K562 (cell line): ENCODE results near the gene GALT. TPM values are rescaled to one million over a fixed set of nuclear protein-coding genes. Genes with fewer than 3 reads are reported as not detected.

Source experiments
- ATAC-seq: fragments of 200-7000 bp; cut with Tn5 transposase; 3 replicates; pipeline ENCODE4 v1.9.1; 2020; ENCODE audit warnings: moderate library complexity
- BruUV-seq: library from RNA; stranded (reverse); fragments of 400-500 nt; replicated peaks from 2 replicates; lab custom pipeline; 2021; lab: Mats Ljungman, UMichigan
- CTCF ChIA-PET: fragments of 300-600 bp; formaldehyde crosslinking; extraction: SDS; loops from one replicate; lab custom pipeline; 2021; ENCODE audit warnings: low intra/inter-chr PET ratio; lab: Yijun Ruan, JAX
- POLR2A ChIA-PET: fragments of 300-600, 350-650 bp; sonication (Branson Sonifier 250); formaldehyde crosslinking; extraction: SDS; loops from one replicate; lab custom pipeline; 2021; ENCODE audit warnings: antibody characterized with exemption, inconsistent platforms; lab: Yijun Ruan, JAX
- DNase-seq, 4 experiments: peaks; one replicate each; pipeline versions ENCODE4 v3.0.0 to v3.0.0-alpha.2; 2011 to 2018; ENCODE audit warnings: low spot score in 3 of 4, mixed read lengths in 3 of 4; ENCODE audit errors: extremely low read depth in 1 of 4
- FAIRE-seq: peaks from 2 replicates; lab custom pipeline; 2011; peaks lifted over from hg19 to GRCh38; lab: Jason Lieb, UNC
- H2AFZ ChIP-seq: 2 replicates; pipeline ENCODE4 v1.6.0; 2011; ENCODE audit warnings: low read depth, low read length, control low read depth, inconsistent platforms
- H3K27ac ChIP-seq: fragments of 200-600 bp; 3 replicates; pipeline ENCODE4 v1.8.0; 2011; ENCODE audit warnings: low read depth, mild to moderate bottlenecking, control low read depth, inconsistent platforms, low read length, moderate library complexity, mixed read lengths; ENCODE audit errors: extremely low read depth
- H3K27me3 ChIP-seq, 2 experiments: fragments of 300-600 bp in 1 of 2; 2 replicates in 1 of 2; 3 replicates in 1 of 2; pipeline versions ENCODE4 v1.6.0 to v1.8.0; 2011; ENCODE audit warnings: inconsistent platforms in 2 of 2, low read length in 2 of 2, mild to moderate bottlenecking in 1 of 2, mixed read lengths in 1 of 2, moderate library complexity in 1 of 2; ENCODE audit not compliant: control insufficient read depth in 2 of 2, insufficient read depth in 2 of 2
- H3K36me3 ChIP-seq: fragments of 300-600 bp; 3 replicates; pipeline ENCODE4 v1.8.0; 2011; ENCODE audit warnings: mild to moderate bottlenecking, low read length, inconsistent platforms; ENCODE audit not compliant: control insufficient read depth, insufficient read depth
- H3K4me1 ChIP-seq, 2 experiments: fragments of 200-600 bp in 1 of 2; replicated peaks in 1 of 2; 2 replicates in 1 of 2; 3 replicates in 1 of 2; pipeline versions ENCODE4 v1.5.1 to v1.8.0; 2011; ENCODE audit warnings: inconsistent platforms in 2 of 2, low read length in 2 of 2, mild to moderate bottlenecking in 1 of 2, mixed read lengths in 1 of 2, moderate library complexity in 1 of 2; ENCODE audit not compliant: control insufficient read depth in 2 of 2, insufficient read depth in 2 of 2
- H3K4me2 ChIP-seq: 2 replicates; pipeline ENCODE4 v1.6.1; 2011; ENCODE audit warnings: low read length, control low read depth, inconsistent platforms, mixed read lengths; ENCODE audit not compliant: insufficient read depth
- H3K4me3 ChIP-seq: fragments of 200-600 bp; sonication (generic), shearing (Covaris generic); 2 replicates; pipeline ENCODE4 v1.5.1; 2016; ENCODE audit warnings: control low read depth, inconsistent platforms
- H3K79me2 ChIP-seq: fragments of 200-600 bp; 3 replicates; pipeline ENCODE4 v1.8.0; 2011; ENCODE audit warnings: low read length, inconsistent platforms; ENCODE audit not compliant: control insufficient read depth, insufficient read depth
- H3K9ac ChIP-seq, 2 experiments: 2 replicates each; pipeline versions ENCODE4 v1.6.0 to v1.6.1; 2011; ENCODE audit warnings: low read depth in 2 of 2, low read length in 2 of 2, control low read depth in 1 of 2, inconsistent platforms in 1 of 2, mild to moderate bottlenecking in 1 of 2, mixed read lengths in 1 of 2; ENCODE audit not compliant: insufficient read depth in 1 of 2
- H3K9me1 ChIP-seq: one replicate; pipeline ENCODE4 v1.6.0; 2011; ENCODE audit warnings: inconsistent platforms, mild to moderate bottlenecking, low read length, moderate library complexity; ENCODE audit not compliant: control insufficient read depth, insufficient read depth
- H3K9me3 ChIP-seq: replicated peaks from 2 replicates; pipeline ENCODE4 v1.5.1; 2011; ENCODE audit warnings: low read depth, low read length, inconsistent platforms; ENCODE audit not compliant: control insufficient read depth, insufficient read depth
- H4K20me1 ChIP-seq: replicated peaks from 2 replicates; pipeline ENCODE4 v1.6.1; 2011; ENCODE audit warnings: low read length, inconsistent platforms, mixed read lengths; ENCODE audit not compliant: control insufficient read depth, insufficient read depth
- IFI16 ChIP-seq: fragments of 250-450 bp; sonication (Bioruptor Pico); IDR thresholded peaks from 2 replicates; pipeline ENCODE4 v2.1.2; 2022; ENCODE audit warnings: mild to moderate bottlenecking, inconsistent platforms
- MCM3 ChIP-seq: fragments of 450-650 bp; IDR thresholded peaks from 2 replicates; pipeline ENCODE4 v1.6.1; 2016
- POLR3G ChIP-seq: IDR thresholded peaks from 2 replicates; pipeline ENCODE4 v1.6.1; 2011; ENCODE audit not compliant: insufficient read length, insufficient replicate concordance; ENCODE audit errors: extremely low read depth
- REST ChIP-seq, 2 experiments: fragments of 450-650 bp; formaldehyde crosslinking in 1 of 2; IDR thresholded peaks; 2 replicates each; pipeline versions ENCODE4 v1.4.0 to v1.6.1; 2014 to 2020; ENCODE audit warnings: mild to moderate bottlenecking in 2 of 2, borderline replicate concordance in 1 of 2, low read depth in 1 of 2
- TCFL5 ChIP-seq: fragments of 250-450 bp; sonication (Bioruptor Pico); conservative IDR thresholded peaks from 2 replicates; pipeline ENCODE4 v1.6.1; 2021; ENCODE audit warnings: mild to moderate bottlenecking, moderate library complexity, matching md5 sums
- TSC22D4 ChIP-seq: fragments of 450-650 bp; IDR thresholded peaks from 2 replicates; pipeline ENCODE4 v1.6.1; 2016; ENCODE audit warnings: missing genetic modification characterization, missing biosample characterization, control low read depth
- YBX1 ChIP-seq: fragments of 450-650 bp; IDR thresholded peaks from 2 replicates; pipeline ENCODE4 v1.7.1; 2016; ENCODE audit warnings: mild to moderate bottlenecking
- ZNF174 ChIP-seq: fragments of 250-450 bp; sonication (Bioruptor Pico); IDR thresholded peaks from 2 replicates; pipeline ENCODE4 v1.4.0; 2020; ENCODE audit warnings: mild to moderate bottlenecking
- WGBS: fragments of 100-300 bp; shearing (Covaris generic); methylation state at CpG from one replicate; pipeline ENCODE4 v1.1.6; 2016; ENCODE audit warnings: low coverage, mixed read lengths; ENCODE audit not compliant: insufficient coverage; ENCODE audit errors: missing lambda C conversion rate; 5-methylcytosine and 5-hydroxymethylcytosine counted together
- in situ Hi-C: fragments of 300-500 bp; cut with MboI; formaldehyde crosslinking; loops from 4 replicates; pipeline ENCODE4 v1.15.0; 2018; ENCODE audit warnings: inconsistent platforms, mixed read lengths
- intact Hi-C: fragments of 100-400 bp; cut with micrococcal nuclease; formaldehyde crosslinking; loops from 2 replicates; pipeline ENCODE4 v1.14.2; 2022
- polyA plus RNA-seq, 8 experiments: library from polyadenylated mRNA; depleted of rRNA in 4 of 8; stranded (reverse) in 5 of 8; unstranded in 3 of 8; fragments of >200 nt; fragmentation: Nextera tagmentation in 2 of 8; fragmentation: Illumina TruSeq in 1 of 8; extraction: Ambion mirVana in 2 of 8; extraction: Trizol in 1 of 8; gene quantifications; 2 replicates each; pipeline versions ENCODE4 v1.2.1 to v1.2.3, GENCODE V29; 2011 to 2014; ENCODE audit warnings: inconsistent platforms in 1 of 8, missing spikeins in 1 of 8
- total RNA-seq, 7 experiments: library from RNA; depleted of rRNA in 6 of 7; stranded (reverse); fragments of >200 nt in 6 of 7; fragmentation: Illumina TruSeq in 2 of 7; extraction: Trizol in 2 of 7; gene quantifications; 2 replicates each; pipeline versions ENCODE4 v1.2.1 to v1.2.3, GENCODE V29; 2011 to 2021; ENCODE audit warnings: low replicate concordance in 1 of 7
- TF ChIP-seq, protein P1 (sequence below): fragments of 250-450 bp; sonication (Bioruptor Pico); IDR thresholded peaks from 2 replicates; pipeline ENCODE4 v1.6.1; 2021; ENCODE audit warnings: mild to moderate bottlenecking
- TF ChIP-seq, protein P2 (sequence below): IDR thresholded peaks from 2 replicates; pipeline ENCODE4 v1.6.1; 2012; ENCODE audit warnings: low read depth, low read length, improper control_type of control experiment, borderline replicate concordance
- TF ChIP-seq, protein P3 (sequence below): sonication (generic); formaldehyde crosslinking; IDR thresholded peaks from 2 replicates; pipeline ENCODE4 v1.8.0; 2022; ENCODE audit warnings: mild to moderate bottlenecking, missing genetic modification reagents

GALT gene
- total and polyA plus RNA-seq, 9 of the 15 experiments (the other 6 are each of a cell fraction or from before 2014, with no cell fraction given), result 7.3 to 29.2 (median 15.6) TPM

GRCh38 chr9:34648673-34649072 is 2.2 kb downstream of the GALT start:
- FAIRE-seq (no peak), DNase-seq (no peak), ATAC-seq (no peak)
- Histone ChIP-seq H3K79me2 (peaks cover 21% of the 10 kb centered on the region), H3K4me2 (peak overlapping the region; percentile 92; the same call in 1 of the 2 replicates), H3K4me3 (no peak overlapping the region), H3K27me3 (no peaks in the 10 kb centered on the region), H3K27ac (no peak overlapping the region), H3K4me1 (peaks cover 39 to 49% of the 10 kb centered on the region in 2 experiments), H4K20me1 (no peaks in the 10 kb centered on the region), H2AFZ (no peak overlapping the region), H3K9ac (no peak overlapping the region), H3K36me3 (peaks cover 27% of the 10 kb centered on the region; the same call in 2 of the 3 replicates), H3K9me3 (no peaks in the 10 kb centered on the region), H3K9me1 (peaks cover 7% of the 10 kb centered on the region)
- WGBS, result 59% methylated on average over 3 of the region's 8 CpGs
- no TSS peak for BruUV-seq
- ChIA-PET POLR2A (interaction anchor here (1.2 kb wide), 1 partner anchor 15 kb away, joined by 3 read pairs; no protein-coding TSS in a partner anchor), CTCF (no interaction called here)
- in situ Hi-C loops, result no loop called here
- intact Hi-C loops, result no loop called here
- TF ChIP-seq TCFL5 (CRISPR knock-in tag) (no peak), POLR3G (no peak), YBX1 (no peak), REST (IDR thresholded peaks at IDR 0.05; ENCODE audit: borderline replicate concordance) (no peak), REST (CRISPR knock-in tag; IDR thresholded peaks at IDR 0.05; ENCODE audit: low read depth) (no peak), IFI16 (no peak), TSC22D4 (tag) (no peak), MCM3 (no peak), ZNF174 (CRISPR knock-in tag) (no peak)
- TF ChIP-seq, protein P1, sequence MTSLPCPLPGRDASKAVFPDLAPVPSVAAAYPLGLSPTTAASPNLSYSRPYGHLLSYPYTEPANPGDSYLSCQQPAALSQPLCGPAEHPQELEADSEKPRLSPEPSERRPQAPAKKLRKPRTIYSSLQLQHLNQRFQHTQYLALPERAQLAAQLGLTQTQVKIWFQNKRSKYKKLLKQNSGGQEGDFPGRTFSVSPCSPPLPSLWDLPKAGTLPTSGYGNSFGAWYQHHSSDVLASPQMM (CRISPR knock-in tag), result no peak
- TF ChIP-seq, protein P2, sequence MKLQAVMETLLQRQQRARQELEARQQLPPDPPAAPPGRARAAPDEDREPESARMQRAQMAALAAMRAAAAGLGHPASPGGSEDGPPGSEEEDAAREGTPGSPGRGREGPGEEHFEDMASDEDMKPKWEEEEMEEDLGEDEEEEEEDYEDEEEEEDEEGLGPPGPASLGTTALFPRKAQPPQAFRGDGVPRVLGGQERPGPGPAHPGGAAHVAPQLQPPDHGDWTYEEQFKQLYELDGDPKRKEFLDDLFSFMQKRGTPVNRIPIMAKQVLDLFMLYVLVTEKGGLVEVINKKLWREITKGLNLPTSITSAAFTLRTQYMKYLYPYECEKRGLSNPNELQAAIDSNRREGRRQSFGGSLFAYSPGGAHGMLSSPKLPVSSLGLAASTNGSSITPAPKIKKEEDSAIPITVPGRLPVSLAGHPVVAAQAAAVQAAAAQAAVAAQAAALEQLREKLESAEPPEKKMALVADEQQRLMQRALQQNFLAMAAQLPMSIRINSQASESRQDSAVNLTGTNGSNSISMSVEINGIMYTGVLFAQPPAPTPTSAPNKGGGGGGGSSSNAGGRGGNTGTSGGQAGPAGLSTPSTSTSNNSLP, result no peak
- TF ChIP-seq, protein P3, sequence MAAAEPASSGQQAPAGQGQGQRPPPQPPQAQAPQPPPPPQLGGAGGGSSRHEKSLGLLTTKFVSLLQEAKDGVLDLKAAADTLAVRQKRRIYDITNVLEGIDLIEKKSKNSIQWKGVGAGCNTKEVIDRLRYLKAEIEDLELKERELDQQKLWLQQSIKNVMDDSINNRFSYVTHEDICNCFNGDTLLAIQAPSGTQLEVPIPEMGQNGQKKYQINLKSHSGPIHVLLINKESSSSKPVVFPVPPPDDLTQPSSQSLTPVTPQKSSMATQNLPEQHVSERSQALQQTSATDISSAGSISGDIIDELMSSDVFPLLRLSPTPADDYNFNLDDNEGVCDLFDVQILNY, result no peak
